Measurements from ENCODE around the gene PCBP3. TPM values are rescaled to one million over a fixed set of nuclear protein-coding genes. Genes with fewer than 3 reads are reported as not detected.

The PCBP3 gene
- total and polyA plus RNA-seq, 10 of the 15 experiments (the other 5 are each of a cell fraction or from before 2014, with no cell fraction given): 0.09 to 1.3 (median 0.46) TPM; not detected in 3

DNA sequence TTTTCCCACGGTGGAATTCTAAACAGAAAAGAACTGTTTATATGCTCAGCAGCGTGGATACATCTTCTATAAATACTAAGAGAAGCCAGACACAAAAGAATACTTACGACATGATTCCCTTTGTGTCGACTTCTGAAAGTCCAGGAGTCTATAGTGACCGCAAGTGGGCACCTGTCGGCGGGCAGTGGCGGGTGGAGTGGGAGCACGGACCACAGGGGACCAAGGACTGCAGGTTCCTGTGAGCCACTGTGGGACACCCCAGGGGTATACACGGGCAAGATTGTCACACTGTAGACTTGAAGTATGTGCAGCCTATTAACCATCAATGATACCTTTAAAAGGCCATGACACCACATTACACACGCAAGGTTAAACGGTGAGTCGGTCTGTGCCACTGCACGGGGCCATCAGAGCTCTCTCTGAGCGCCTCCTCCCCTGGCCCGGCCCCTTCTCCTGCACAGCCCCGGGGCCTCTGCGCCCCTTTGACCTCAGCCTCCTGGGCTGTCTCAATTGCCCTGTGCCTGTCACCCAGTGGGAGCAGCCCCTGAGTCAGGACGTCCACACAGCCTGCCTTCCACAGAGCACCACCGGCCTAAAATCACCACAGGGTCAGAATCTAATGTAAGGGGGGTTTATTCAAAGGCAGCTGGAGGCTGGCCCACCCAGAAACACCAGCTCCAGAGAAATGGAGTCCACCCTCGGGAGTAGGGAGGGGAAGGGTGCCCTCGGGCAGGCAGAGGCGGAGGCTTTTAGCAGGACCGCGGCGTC lies 248.0 kb downstream of the PCBP3 start:
- H4K20me1 ChIP-seq (ENCODE audit: control insufficient read depth, insufficient read depth): no peaks in the 10 kb centered on the region
- intact Hi-C loops (cut with micrococcal nuclease; ENCODE audit: unreplicated experiment): no loop called here
- H3K4me2 ChIP-seq (ENCODE audit: control insufficient read depth, insufficient read depth): no peak overlapping the region
- ATAC-seq: no peak
- no peaks in the 10 kb centered on the region for H3K36me3 ChIP-seq (ENCODE audit: control insufficient read depth in 2 of 2, insufficient read depth in 2 of 2, low read length in 1 of 2)
- no peaks in the 10 kb centered on the region; a peak in 1 of 4 replicates for H3K27me3 ChIP-seq (replicated peaks in 1 of 2; ENCODE audit: control insufficient read depth in 2 of 2, insufficient read depth in 2 of 2, low read length in 1 of 2)
- TF ChIP-seq, protein P1, sequence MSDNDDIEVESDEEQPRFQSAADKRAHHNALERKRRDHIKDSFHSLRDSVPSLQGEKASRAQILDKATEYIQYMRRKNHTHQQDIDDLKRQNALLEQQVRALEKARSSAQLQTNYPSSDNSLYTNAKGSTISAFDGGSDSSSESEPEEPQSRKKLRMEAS (IDR thresholded peaks at IDR 0.05; ENCODE audit: low read depth, low read length): no peak
- TF ChIP-seq, protein P2, sequence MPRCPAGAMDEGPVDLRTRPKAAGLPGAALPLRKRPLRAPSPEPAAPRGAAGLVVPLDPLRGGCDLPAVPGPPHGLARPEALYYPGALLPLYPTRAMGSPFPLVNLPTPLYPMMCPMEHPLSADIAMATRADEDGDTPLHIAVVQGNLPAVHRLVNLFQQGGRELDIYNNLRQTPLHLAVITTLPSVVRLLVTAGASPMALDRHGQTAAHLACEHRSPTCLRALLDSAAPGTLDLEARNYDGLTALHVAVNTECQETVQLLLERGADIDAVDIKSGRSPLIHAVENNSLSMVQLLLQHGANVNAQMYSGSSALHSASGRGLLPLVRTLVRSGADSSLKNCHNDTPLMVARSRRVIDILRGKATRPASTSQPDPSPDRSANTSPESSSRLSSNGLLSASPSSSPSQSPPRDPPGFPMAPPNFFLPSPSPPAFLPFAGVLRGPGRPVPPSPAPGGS (IDR thresholded peaks at IDR 0.05; ENCODE audit: borderline replicate concordance, insufficient read depth, low read depth, low read length, poor library complexity, severe bottlenecking): peak; percentile 41
- ChIA-PET SMC1A (ENCODE audit: uncharacterized antibody, unreplicated experiment) (no interaction called here), CTCF (no interaction called here), RAD21 (ENCODE audit: unreplicated experiment) (no interaction called here), POLR2A (no interaction called here)
- no peaks in the 10 kb centered on the region; the same call in 1 of the 2 replicates for H3K4me1 ChIP-seq (ENCODE audit: control insufficient read depth, insufficient read depth, low read length)
- no peaks in the 10 kb centered on the region for H3K79me2 ChIP-seq (ENCODE audit: control insufficient read depth, insufficient read depth, low read length)
- no peak overlapping the region for H2AFZ ChIP-seq (ENCODE audit: control insufficient read depth, low read depth, low read length)
- no peak for FAIRE-seq
- H3K4me3 ChIP-seq: no peak overlapping the region
- no peaks in the 10 kb centered on the region for H3K9me3 ChIP-seq (replicated peaks; ENCODE audit: control insufficient read depth, insufficient read depth, low read length)
- no peak overlapping the region for H3K27ac ChIP-seq (ENCODE audit: control insufficient read depth, insufficient read depth)
- no peak for DNase-seq (ENCODE audit: low read depth, low spot score)
- in situ Hi-C loops (cut with MboI): no loop called here
- BruUV-seq (replicated peaks): no TSS peak
- no peak overlapping the region for H3K9ac ChIP-seq (ENCODE audit: control insufficient read depth, insufficient read depth, low read length)
- WGBS (ENCODE audit: insufficient coverage, insufficient replicate concordance, low lambda C conversion rate, missing lambda C conversion rate): 57% methylated on average over 26 of the region's 26 CpGs

DNA sequence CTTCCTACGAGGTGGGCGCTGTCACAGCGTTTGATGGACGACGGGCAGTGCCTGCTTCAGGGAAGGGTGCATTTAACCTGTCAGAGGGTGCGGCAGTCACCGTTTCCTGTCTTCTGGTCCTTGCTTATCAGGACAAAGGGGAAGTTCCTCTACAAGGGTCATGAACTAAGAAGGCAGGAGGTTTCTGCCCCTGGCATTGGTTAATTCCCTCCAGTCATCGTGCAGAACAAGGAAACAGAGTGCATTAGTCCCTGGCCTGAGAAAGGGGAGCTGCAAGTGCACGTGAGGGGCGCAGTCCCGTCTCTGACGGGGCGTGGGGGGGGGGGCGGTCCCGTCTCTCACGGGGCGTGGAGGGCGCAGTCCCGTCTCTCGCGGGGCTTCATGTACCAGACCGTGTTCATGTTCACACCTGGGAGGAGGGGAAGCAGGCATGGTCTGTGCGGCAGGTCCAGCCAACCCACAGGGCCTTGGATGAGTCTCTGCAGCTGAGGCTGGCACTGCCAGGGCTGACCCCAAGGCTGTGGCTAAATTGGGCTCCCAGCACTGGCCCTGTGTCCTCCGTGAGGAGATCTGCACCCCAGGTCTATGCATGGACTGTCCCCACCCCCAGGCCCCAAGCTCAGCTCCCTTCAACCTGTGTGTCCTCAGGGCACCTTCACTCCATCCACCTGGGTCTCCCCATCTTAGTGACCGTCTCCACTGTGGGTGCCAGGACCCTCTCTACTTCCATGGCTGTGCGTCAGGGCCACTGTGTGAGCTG lies 248.8 kb downstream of the PCBP3 start:
- DNase-seq (ENCODE audit: low read depth, low spot score): no peak
- WGBS (ENCODE audit: insufficient coverage, insufficient replicate concordance, low lambda C conversion rate, missing lambda C conversion rate): 29% methylated on average over 25 of the region's 26 CpGs
- no peaks in the 10 kb centered on the region for H3K4me1 ChIP-seq (ENCODE audit: control insufficient read depth, insufficient read depth, low read length)
- no peaks in the 10 kb centered on the region for H3K9me3 ChIP-seq (replicated peaks; ENCODE audit: control insufficient read depth, insufficient read depth, low read length)
- no peaks in the 10 kb centered on the region for H3K27me3 ChIP-seq (replicated peaks in 1 of 2; ENCODE audit: control insufficient read depth in 2 of 2, insufficient read depth in 2 of 2, low read length in 1 of 2)
- CTCF ChIA-PET: no interaction called here
- H4K20me1 ChIP-seq (ENCODE audit: control insufficient read depth, insufficient read depth): no peaks in the 10 kb centered on the region
- H3K4me2 ChIP-seq (ENCODE audit: control insufficient read depth, insufficient read depth): no peak overlapping the region
- no peak overlapping the region for H3K4me3 ChIP-seq
- POLR2A ChIA-PET: no interaction called here
- intact Hi-C loops (cut with micrococcal nuclease; ENCODE audit: unreplicated experiment): no loop called here
- H2AFZ ChIP-seq (ENCODE audit: control insufficient read depth, low read depth, low read length): no peak overlapping the region
- H3K9ac ChIP-seq (ENCODE audit: control insufficient read depth, insufficient read depth, low read length): no peak overlapping the region
- H3K27ac ChIP-seq (ENCODE audit: control insufficient read depth, insufficient read depth): no peak overlapping the region
- BruUV-seq (replicated peaks): no TSS peak
- RAD21 ChIA-PET (ENCODE audit: unreplicated experiment): no interaction called here
- no peaks in the 10 kb centered on the region for H3K79me2 ChIP-seq (ENCODE audit: control insufficient read depth, insufficient read depth, low read length)
- no peaks in the 10 kb centered on the region for H3K36me3 ChIP-seq (ENCODE audit: control insufficient read depth in 2 of 2, insufficient read depth in 2 of 2, low read length in 1 of 2)
- no peak for FAIRE-seq
- no peak; the same call in 2 of the 3 replicates for ATAC-seq
- SMC1A ChIA-PET (ENCODE audit: uncharacterized antibody, unreplicated experiment): no interaction called here
- in situ Hi-C loops (cut with MboI): no loop called here
- TF ChIP-seq SREBF2 (IDR thresholded peaks at IDR 0.05; ENCODE audit: low read length) (no peak), POLR2A (IDR thresholded peaks at IDR 0.05; ENCODE audit: low read depth, low read length) (no peak), SUZ12 (IDR thresholded peaks at IDR 0.05; ENCODE audit: unreplicated experiment) (no peak), ZNF24 (IDR thresholded peaks at IDR 0.05) (no peak), POLR2AphosphoS5 (IDR thresholded peaks at IDR 0.05; ENCODE audit: low read length) (no peak), SMC3 (IDR thresholded peaks at IDR 0.05; ENCODE audit: borderline replicate concordance, low read length) (no peak), RELA (IDR thresholded peaks at IDR 0.05; ENCODE audit: borderline replicate concordance, partially characterized antibody) (no peak), GATAD2B (conservative IDR thresholded peaks at IDR 0.05; ENCODE audit: low read depth) (no peak), SMAD1 (IDR thresholded peaks at IDR 0.05; ENCODE audit: low read depth, partially characterized antibody) (no peak), MTA3 (IDR thresholded peaks at IDR 0.05; ENCODE audit: borderline replicate concordance, low read length) (no peak), TAF1 (IDR thresholded peaks at IDR 0.05; ENCODE audit: borderline replicate concordance, low read depth, low read length) (no peak), ZNF217 (IDR thresholded peaks at IDR 0.05) (no peak)
- TF ChIP-seq, protein P3, sequence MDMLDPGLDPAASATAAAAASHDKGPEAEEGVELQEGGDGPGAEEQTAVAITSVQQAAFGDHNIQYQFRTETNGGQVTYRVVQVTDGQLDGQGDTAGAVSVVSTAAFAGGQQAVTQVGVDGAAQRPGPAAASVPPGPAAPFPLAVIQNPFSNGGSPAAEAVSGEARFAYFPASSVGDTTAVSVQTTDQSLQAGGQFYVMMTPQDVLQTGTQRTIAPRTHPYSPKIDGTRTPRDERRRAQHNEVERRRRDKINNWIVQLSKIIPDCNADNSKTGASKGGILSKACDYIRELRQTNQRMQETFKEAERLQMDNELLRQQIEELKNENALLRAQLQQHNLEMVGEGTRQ (IDR thresholded peaks at IDR 0.05; ENCODE audit: borderline replicate concordance, low read depth, low read length): no peak

Measured in GM12878 (cell line).